T-helper 22 cell (primary cell): Measurements from ENCODE around the gene IL1R2.

Source experiments
- DNase-seq: peaks from one replicate; pipeline ENCODE4 v3.0.0-alpha.2; 2020; ENCODE audit warnings: low read depth

Gene IL1R2

GRCh38 chr2:102043560-102043959, 51.8 kb downstream of the IL1R2 start:
- DNase-seq: no peak

GRCh38 chr2:102044235-102044896, 52.6 kb downstream of the IL1R2 start:
- DNase-seq: no peak

GRCh38 chr2:102044967-102045489, 53.3 kb downstream of the IL1R2 start:
- no peak for DNase-seq

GRCh38 chr2:102045697-102046096, 53.9 kb downstream of the IL1R2 start:
- no peak for DNase-seq

DNA sequence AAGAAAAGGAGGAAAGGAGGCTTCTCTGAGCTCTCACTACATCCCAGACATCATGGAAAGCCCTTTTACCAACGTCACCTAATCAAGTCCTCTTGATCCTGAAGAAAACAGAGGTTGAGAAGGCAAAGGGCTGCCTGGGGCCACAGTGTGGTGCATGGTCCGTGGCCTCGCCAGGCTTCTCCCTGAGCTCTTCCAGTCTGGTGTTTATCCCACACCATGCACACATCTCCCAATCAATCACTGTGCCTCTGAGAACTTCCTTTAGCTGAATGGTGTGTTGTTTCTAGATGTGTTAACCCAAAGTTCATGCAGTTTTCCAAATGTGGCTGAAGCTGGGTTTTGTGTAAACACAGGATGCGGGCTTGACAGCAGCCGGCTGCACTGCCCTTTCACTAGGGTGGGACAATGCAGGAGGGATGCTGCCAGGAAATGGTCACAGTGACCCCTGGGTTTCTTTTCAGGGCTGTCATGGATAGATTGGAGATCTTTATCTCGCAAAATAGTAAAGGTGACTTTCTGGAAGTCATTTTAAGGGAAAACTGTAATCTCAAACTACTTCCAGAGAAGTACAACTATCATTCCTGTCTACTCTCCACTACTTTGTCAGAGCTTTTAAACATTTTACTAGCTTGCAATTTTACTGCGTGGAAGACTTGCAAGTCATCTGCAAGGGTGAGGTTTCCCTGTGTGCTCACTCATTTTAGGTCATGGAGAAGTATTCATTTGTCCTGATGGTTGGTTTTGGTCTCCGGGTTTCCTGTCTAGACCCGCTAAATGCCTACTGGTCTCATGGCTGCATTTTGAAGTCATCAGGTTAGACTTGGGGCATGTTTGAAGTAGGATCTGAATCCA, 54.6 kb downstream of the IL1R2 start:
- DNase-seq: no peak

- DNase-seq: no peak
Measured at GRCh38 chr2:102048465-102048864, 56.7 kb downstream of the IL1R2 start.

DNA sequence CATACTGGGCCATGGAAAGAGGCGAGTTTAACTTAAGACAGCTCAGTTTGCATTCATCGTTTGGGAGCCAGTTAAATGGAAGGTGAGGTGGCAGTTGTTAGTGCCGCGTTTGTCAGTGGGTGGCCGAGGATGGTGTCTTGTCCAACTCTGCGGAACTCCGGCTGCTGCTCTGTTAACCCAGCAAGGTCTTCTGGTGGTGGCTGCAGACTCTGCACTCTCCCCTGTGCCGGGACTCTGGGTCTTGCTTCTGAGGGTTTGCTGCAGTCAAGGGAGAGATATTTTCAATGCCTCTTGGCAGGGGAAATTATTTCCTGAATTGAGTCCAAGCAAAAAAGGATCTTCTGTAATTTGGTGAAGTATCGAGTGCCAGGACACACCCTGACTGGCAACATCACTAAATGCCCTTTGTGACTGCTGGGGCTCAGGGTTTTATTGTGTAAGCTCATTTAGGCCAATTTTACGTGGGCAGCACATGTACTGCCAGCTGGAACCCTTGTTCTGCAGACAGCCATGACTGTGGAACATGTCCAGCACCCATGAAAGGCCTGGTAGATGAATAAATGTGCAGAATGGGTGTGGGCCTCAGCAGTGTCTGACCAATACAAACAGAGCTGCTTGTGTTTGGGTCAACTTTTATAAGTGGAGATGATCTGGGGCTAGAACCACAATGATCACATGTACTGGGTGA, 58.1 kb downstream of the IL1R2 start:
- DNase-seq: no peak

- no peak for DNase-seq
Measured at GRCh38 chr2:102050854-102051391, 59.2 kb downstream of the IL1R2 start.

GRCh38 chr2:102051692-102052277, 60.0 kb downstream of the IL1R2 start:
- no peak for DNase-seq

- no peak for DNase-seq
Measured at GRCh38 chr2:102052365-102052764, 60.6 kb downstream of the IL1R2 start.

DNA sequence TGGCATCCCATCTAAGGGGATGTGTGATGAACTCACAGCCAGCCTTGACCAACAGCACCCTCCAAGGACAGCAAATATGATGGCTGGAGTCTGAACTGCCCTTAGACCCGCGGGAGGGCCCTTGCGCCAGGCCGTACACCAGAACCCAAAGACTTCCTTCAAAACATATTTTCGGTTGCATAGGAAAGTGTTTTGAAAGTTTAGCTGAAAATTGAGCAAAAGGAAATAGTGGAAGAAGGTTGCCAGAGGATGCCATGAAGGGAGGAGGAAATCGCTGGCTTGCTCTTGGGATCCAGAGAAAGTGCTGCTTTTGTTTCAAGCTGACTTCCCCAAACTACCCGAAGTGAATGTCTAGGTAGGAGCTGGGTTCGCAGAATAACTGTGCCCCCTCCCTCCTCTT, 61.3 kb downstream of the IL1R2 start:
- no peak for DNase-seq

- DNase-seq: no peak
Measured at GRCh38 chr2:102055346-102055990, 63.7 kb downstream of the IL1R2 start.

- no peak for DNase-seq
Measured at GRCh38 chr2:102056079-102056581, 64.4 kb downstream of the IL1R2 start.

GRCh38 chr2:102057502-102058292, 65.9 kb downstream of the IL1R2 start:
- no peak for DNase-seq

DNA sequence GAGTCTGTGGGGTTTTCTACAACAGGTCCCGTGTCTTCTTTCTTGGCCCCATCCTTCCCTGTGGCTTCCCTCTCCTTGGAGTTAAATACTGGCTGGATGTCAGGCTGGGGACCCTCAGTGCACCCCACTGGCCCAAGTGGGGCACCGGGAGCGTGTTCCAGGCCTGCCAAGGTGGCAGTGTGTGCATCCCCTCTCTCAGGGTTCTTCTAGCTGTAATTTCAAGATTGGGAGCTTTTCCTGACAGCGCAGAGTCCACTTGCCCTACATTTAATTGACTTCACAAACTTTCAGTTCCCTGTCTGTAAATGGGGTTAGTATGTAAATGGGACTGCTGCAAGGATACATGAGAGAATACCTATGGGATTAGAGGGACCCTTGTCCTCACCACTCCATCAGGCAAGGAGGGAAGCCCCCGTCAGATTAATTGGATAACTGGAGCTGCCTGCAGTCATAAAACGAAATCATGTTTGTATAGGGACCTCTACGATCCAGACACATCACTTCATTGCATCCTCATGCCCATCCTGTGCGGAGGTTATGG, 66.6 kb downstream of the IL1R2 start:
- DNase-seq: no peak

DNA sequence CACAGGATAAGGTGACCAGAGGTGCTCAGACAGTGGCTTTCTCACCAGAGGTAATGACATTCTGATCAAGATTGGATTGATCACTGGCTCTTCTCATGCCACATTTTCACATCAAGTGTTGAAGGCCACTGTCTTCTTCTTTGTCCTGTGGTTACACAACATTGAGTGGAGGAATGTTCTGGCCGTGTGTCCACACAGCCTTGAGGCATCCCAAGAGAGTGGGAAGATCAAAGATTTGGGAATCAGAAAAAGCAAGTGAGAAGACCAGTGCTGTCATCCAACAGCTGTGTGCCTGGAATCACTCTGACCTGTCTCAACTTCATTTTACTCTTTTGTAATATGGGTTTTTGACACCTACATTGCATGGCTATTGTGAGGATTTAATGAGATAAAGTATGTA, 67.4 kb downstream of the IL1R2 start:
- no peak for DNase-seq

DNA sequence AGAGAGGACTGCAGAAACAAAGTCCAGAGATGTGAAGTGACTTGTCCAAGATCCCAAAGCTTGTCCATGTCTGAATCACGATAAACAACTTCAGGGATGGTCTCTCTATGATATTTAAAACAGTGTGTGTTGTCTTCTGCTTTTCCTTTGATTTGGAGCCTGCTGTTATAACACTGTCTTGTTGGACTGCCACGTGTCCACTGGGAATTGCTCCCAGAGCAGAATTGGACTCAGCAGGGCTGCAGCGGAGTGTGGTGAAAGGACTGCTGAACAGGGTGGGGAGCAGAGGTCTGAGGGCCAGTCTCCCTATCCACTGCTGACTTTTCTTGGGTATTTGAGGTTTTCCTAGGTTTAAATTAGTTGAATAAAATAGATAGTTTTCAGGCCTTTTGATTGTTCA, 68.3 kb downstream of the IL1R2 start:
- no peak for DNase-seq

- DNase-seq: no peak
Measured at GRCh38 chr2:102060792-102061191, 69.0 kb downstream of the IL1R2 start.

- no peak for DNase-seq
Measured at GRCh38 chr2:102061286-102061699, 69.5 kb downstream of the IL1R2 start.
